ENCODE results near the gene ERF.

- no peak for TF ChIP-seq EZH2 (IDR thresholded peaks at IDR 0.05; ENCODE audit: borderline replicate concordance, low read length)
- TF ChIP-seq CTCF (IDR thresholded peaks at IDR 0.05; ENCODE audit: low read length) = no peak
Observed at GRCh38 chr19:42289556-42290041, 34.7 kb upstream of the ERF start.
